GM12878 (cell line): ENCODE results near the gene RETN. TPM values are rescaled to one million over a fixed set of nuclear protein-coding genes. Genes with fewer than 3 reads are reported as not detected.

Experiments
- ATAC-seq: fragments of 200-7000 bp; cut with Tn5 transposase; 3 replicates; pipeline ENCODE4 v1.9.1; 2020; ENCODE audit warnings: mild to moderate bottlenecking, moderate library complexity
- BruUV-seq: library from RNA; stranded (reverse); fragments of 400-500 nt; replicated peaks from 2 replicates; lab custom pipeline; 2021; lab: Mats Ljungman, UMichigan
- CTCF ChIA-PET: fragments of 300-600 bp; sonication (Branson Sonifier 250); formaldehyde crosslinking; extraction: SDS; loops from one replicate; lab custom pipeline; 2021; ENCODE audit warnings: inconsistent platforms; lab: Yijun Ruan, JAX
- POLR2A ChIA-PET: fragments of 350-600 bp; formaldehyde crosslinking; extraction: SDS; loops from one replicate; lab custom pipeline; 2021; ENCODE audit warnings: inconsistent platforms; lab: Charles Lee
- RAD21 ChIA-PET: fragments of 300-600 bp; sonication (Branson Sonifier 250); formaldehyde crosslinking; loops from one replicate; lab custom pipeline; 2023; ENCODE audit warnings: antibody characterized with exemption; ENCODE audit not compliant: unreplicated experiment; lab: Charles Lee
- SMC1A ChIA-PET: fragments of 300-600 bp; sonication (Branson Sonifier 250); formaldehyde crosslinking; loops from one replicate; lab custom pipeline; 2023; ENCODE audit not compliant: unreplicated experiment, uncharacterized antibody; lab: Charles Lee
- DNase-seq: peaks from one replicate; pipeline ENCODE4 v3.0.0-alpha.2; 2011; ENCODE audit warnings: low read depth, low spot score
- FAIRE-seq: peaks from 3 replicates; lab custom pipeline; 2011; peaks lifted over from hg19 to GRCh38; lab: Jason Lieb, UNC
- H2AFZ ChIP-seq: 2 replicates; pipeline ENCODE4 v1.6.0; 2011; ENCODE audit warnings: low read depth, low read length, control low read depth; ENCODE audit not compliant: control insufficient read depth
- H3K27ac ChIP-seq: 2 replicates; pipeline ENCODE4 v1.5.1; 2011; ENCODE audit warnings: control low read depth; ENCODE audit not compliant: control insufficient read depth, insufficient read depth
- H3K27me3 ChIP-seq, 2 experiments: replicated peaks in 1 of 2; 2 replicates each; pipeline versions ENCODE4 v1.6.0 to v1.6.1; 2011; ENCODE audit warnings: low read length in 1 of 2; ENCODE audit not compliant: control insufficient read depth in 2 of 2, insufficient read depth in 2 of 2
- H3K36me3 ChIP-seq, 2 experiments: 2 replicates each; pipeline ENCODE4 v1.5.1; 2011; ENCODE audit warnings: low read length in 1 of 2; ENCODE audit not compliant: control insufficient read depth in 2 of 2, insufficient read depth in 2 of 2
- H3K4me1 ChIP-seq: 2 replicates; pipeline ENCODE4 v1.6.1; 2011; ENCODE audit warnings: mild to moderate bottlenecking, low read length, moderate library complexity, mixed read lengths; ENCODE audit not compliant: control insufficient read depth, insufficient read depth
- H3K4me2 ChIP-seq: 2 replicates; pipeline ENCODE4 v1.6.0; 2011; ENCODE audit warnings: control low read depth; ENCODE audit not compliant: control insufficient read depth, insufficient read depth
- H3K4me3 ChIP-seq: fragments of 200-600 bp; sonication (generic); 2 replicates; pipeline ENCODE4 v1.5.1; 2016
- H3K79me2 ChIP-seq: 2 replicates; pipeline ENCODE4 v1.6.0; 2011; ENCODE audit warnings: low read length; ENCODE audit not compliant: control insufficient read depth, insufficient read depth
- H3K9ac ChIP-seq: 2 replicates; pipeline ENCODE4 v1.8.0; 2011; ENCODE audit warnings: low read length, control low read depth, mixed read lengths; ENCODE audit not compliant: control insufficient read depth, insufficient read depth
- H3K9me3 ChIP-seq: replicated peaks from 3 replicates; pipeline ENCODE4 v1.5.1; 2011; ENCODE audit warnings: mild to moderate bottlenecking, low read length; ENCODE audit not compliant: control insufficient read depth, insufficient read depth
- H4K20me1 ChIP-seq: 2 replicates; pipeline ENCODE4 v1.6.0; 2011; ENCODE audit not compliant: control insufficient read depth, insufficient read depth
- BACH1 ChIP-seq: fragments of 450-650 bp; IDR thresholded peaks from 2 replicates; pipeline ENCODE4 v1.6.1; 2017; ENCODE audit warnings: mild to moderate bottlenecking, borderline replicate concordance
- CEBPZ ChIP-seq: fragments of 150-350 bp; IDR thresholded peaks from 2 replicates; pipeline ENCODE4 v1.6.1; 2016; ENCODE audit warnings: low read depth, low read length
- CREM ChIP-seq: IDR thresholded peaks from 2 replicates; pipeline ENCODE4 v1.6.1; 2014; ENCODE audit warnings: antibody characterized with exemption, low read depth
- IKZF1 ChIP-seq: fragments of 450-650 bp; conservative IDR thresholded peaks from 2 replicates; pipeline ENCODE4 v1.6.1; 2017; ENCODE audit warnings: antibody characterized with exemption, mild to moderate bottlenecking
- MEF2A ChIP-seq: IDR thresholded peaks from 2 replicates; pipeline ENCODE4 v1.6.1; 2011; ENCODE audit warnings: low read depth, mild to moderate bottlenecking, low read length, moderate library complexity; ENCODE audit not compliant: insufficient read depth
- NFIC ChIP-seq: IDR thresholded peaks from 2 replicates; pipeline ENCODE4 v1.6.1; 2012; ENCODE audit warnings: low read depth, mild to moderate bottlenecking, inconsistent platforms, low read length, moderate library complexity
- POLR2AphosphoS5 ChIP-seq: IDR thresholded peaks from 2 replicates; pipeline ENCODE4 v1.6.1; 2011; ENCODE audit warnings: mild to moderate bottlenecking, low read length, inconsistent platforms
- ZNF274 ChIP-seq: IDR thresholded peaks from one replicate; pipeline ENCODE4 v1.8.0; 2011; ENCODE audit not compliant: insufficient read length, insufficient read depth
- WGBS: methylation state at CpG from one replicate; pipeline ENCODE4 v1.1.6; 2016; ENCODE audit warnings: low lambda C conversion rate; ENCODE audit not compliant: insufficient replicate concordance, insufficient coverage; ENCODE audit errors: missing lambda C conversion rate; 5-methylcytosine and 5-hydroxymethylcytosine counted together
- in situ Hi-C: fragments of 300-500 bp; cut with MboI; formaldehyde crosslinking; loops from 9 replicates; pipeline ENCODE4 v1.14.3; 2018; ENCODE audit warnings: mixed read lengths
- intact Hi-C: fragments of 100-400 bp; cut with micrococcal nuclease; formaldehyde crosslinking; loops from one replicate; pipeline ENCODE4 v1.14.2; 2022; ENCODE audit not compliant: unreplicated experiment
- polyA plus RNA-seq, 11 experiments: library from polyadenylated mRNA; depleted of rRNA in 4 of 11; unstranded in 6 of 11; stranded (reverse) in 5 of 11; fragments of >200 nt; fragmentation: Nextera tagmentation in 4 of 11; fragmentation: Illumina TruSeq in 1 of 11; extraction: Ambion mirVana in 4 of 11; extraction: Trizol in 1 of 11; gene quantifications; 1 replicate in 1 of 11; 2 replicates in 10 of 11; pipeline versions ENCODE4 v1.2.1 to v1.2.3, GENCODE V29; 2011 to 2016; ENCODE audit warnings: inconsistent platforms in 2 of 11, missing spikeins in 2 of 11, low read depth in 1 of 11
- total RNA-seq, 4 experiments: library from RNA; depleted of rRNA in 3 of 4; stranded (reverse); fragments of >200 nt in 3 of 4; fragmentation: Illumina TruSeq in 1 of 4; extraction: Trizol in 1 of 4; gene quantifications; 2 replicates each; pipeline versions ENCODE4 v1.2.1 to v1.2.3, GENCODE V29; 2013 to 2021
- TF ChIP-seq, protein P1 (sequence below): IDR thresholded peaks from 2 replicates; pipeline ENCODE4 v1.6.1; 2012; ENCODE audit warnings: low read depth, low read length, improper control_type of control experiment

The RETN gene
- total and polyA plus RNA-seq, 10 of the 15 experiments (the other 5 are each of a cell fraction or from before 2014, with no cell fraction given), result 0.26 TPM; not detected in 9

GRCh38 chr19:7715671-7716070 is 46.8 kb downstream of the RETN start:
- Histone ChIP-seq H3K27me3 (no peaks in the 10 kb centered on the region), H3K79me2 (no peaks in the 10 kb centered on the region), H3K4me1 (peaks cover 11% of the 10 kb centered on the region), H3K4me2 (no peak overlapping the region), H2AFZ (no peak overlapping the region), H3K9me3 (peaks cover 8% of the 10 kb centered on the region; the same call in 2 of the 3 replicates), H3K4me3 (no peak overlapping the region), H3K36me3 (no peaks in the 10 kb centered on the region), H3K27ac (no peak overlapping the region), H3K9ac (no peak overlapping the region), H4K20me1 (no peaks in the 10 kb centered on the region)
- ATAC-seq (no peak), FAIRE-seq (no peak), DNase-seq (no peak)
- no peak for TF ChIP-seq CREM
- TF ChIP-seq, protein P1, sequence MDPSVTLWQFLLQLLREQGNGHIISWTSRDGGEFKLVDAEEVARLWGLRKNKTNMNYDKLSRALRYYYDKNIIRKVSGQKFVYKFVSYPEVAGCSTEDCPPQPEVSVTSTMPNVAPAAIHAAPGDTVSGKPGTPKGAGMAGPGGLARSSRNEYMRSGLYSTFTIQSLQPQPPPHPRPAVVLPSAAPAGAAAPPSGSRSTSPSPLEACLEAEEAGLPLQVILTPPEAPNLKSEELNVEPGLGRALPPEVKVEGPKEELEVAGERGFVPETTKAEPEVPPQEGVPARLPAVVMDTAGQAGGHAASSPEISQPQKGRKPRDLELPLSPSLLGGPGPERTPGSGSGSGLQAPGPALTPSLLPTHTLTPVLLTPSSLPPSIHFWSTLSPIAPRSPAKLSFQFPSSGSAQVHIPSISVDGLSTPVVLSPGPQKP, result no peak
- no peak for TF ChIP-seq POLR2AphosphoS5
- no peak for TF ChIP-seq IKZF1
- TF ChIP-seq ZNF274, result no peak
- TF ChIP-seq CEBPZ, result no peak
- TF ChIP-seq BACH1, result no peak
- no peak for TF ChIP-seq MEF2A
- no peak for TF ChIP-seq NFIC
- BruUV-seq, result no TSS peak
- ChIA-PET POLR2A (interaction anchor here (0.7 to 0.9 kb wide), 2 partner anchors 9 to 81 kb away, joined by 3 read pairs; no protein-coding TSS in a partner anchor), CTCF (no interaction called here), SMC1A (no interaction called here), RAD21 (no interaction called here)
- intact Hi-C loops (no loop called here), in situ Hi-C loops (no loop called here)
- 100% methylated on average over 1 of the region's 1 CpG for WGBS
